GM19043 (cell line): ENCODE data around the gene ABHD5.

Experiments used
- ATAC-seq: cut with Tn5 transposase; IDR thresholded peaks from one replicate; pipeline ENCODE4 v1.9.1; 2021; ENCODE audit warnings: low read depth; ENCODE audit not compliant: unreplicated experiment

ABHD5 gene

DNA sequence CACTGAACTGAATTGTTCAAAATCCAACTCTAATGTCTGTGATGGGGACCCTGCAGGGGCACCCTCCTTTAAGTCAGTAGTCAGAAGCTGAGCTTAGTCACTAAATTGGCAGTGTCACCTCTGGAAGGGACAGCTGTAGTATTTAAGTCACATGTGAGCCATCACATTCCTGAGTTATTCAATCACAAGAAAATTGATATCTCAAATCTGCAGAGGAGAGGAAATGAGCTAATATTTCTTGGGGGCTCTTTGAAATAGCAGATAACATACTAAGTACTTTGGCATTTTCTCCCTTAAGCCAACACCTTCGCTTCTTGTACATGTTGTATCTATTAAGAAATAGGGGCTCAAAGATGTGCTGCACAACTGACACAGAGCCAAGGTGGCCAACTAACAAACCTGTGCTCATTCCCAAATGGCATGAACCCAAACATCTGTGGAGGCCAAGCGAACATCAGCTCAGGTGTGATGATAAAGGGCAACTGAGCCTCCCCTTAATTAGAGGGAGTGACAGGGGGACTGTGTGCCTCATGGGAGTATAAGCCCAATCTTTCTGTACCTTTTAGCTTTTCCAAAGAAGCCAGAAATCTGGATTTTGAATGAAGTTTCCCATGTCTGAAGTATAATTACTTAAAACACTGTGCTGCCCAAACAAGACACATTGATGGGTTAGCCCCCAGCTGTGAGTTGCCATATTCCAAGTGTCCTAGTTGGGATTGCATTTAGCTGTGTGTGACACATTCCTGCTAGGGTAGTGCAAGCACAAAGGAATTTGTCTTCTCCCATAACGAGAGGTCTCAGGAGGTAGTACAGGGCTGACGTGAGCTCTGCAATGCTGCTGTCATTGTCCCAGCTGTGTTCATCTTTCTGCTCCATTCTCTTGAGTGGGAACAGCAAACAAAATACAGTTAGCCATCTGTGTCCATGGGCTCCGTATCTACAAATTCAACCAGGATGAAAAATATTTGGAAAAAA lies 63.3 kb downstream of the ABHD5 start:
- ATAC-seq: no peak

DNA sequence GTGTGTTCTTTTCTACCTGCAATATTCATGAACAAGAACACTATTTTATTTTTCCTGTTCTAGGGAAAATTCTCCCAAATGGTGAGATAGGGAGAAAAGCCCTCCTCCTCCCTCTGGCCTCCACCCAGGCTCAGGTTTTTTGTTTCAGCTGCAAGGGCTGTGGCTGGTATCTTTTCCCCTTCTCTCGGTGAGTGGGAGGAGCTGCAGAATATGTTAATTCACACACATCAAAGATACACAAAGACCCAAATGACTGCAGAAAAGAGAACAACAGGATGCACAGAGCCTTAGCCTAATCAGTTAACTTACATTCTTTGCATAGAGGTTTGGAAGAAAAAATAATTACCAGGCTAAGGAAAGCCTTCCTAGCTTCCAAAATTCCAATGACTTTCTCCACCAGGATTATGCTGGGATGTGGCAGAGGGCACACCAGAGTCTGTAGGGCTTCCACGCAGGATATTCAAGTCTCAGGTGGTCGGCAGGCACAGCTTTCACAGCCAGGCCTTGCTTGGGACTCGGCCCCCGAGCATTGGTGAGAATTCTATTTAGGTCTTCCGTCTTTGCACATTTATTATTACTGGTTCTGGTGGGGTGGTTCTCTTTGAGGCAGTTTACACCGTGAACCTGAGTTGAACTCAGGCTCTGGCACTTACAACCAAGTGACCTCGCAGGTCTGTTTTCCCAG lies 64.9 kb downstream of the ABHD5 start:
- ATAC-seq: no peak

- no peak for ATAC-seq
Measured at GRCh38 chr3:43757666-43758321, 67.1 kb downstream of the ABHD5 start.

DNA sequence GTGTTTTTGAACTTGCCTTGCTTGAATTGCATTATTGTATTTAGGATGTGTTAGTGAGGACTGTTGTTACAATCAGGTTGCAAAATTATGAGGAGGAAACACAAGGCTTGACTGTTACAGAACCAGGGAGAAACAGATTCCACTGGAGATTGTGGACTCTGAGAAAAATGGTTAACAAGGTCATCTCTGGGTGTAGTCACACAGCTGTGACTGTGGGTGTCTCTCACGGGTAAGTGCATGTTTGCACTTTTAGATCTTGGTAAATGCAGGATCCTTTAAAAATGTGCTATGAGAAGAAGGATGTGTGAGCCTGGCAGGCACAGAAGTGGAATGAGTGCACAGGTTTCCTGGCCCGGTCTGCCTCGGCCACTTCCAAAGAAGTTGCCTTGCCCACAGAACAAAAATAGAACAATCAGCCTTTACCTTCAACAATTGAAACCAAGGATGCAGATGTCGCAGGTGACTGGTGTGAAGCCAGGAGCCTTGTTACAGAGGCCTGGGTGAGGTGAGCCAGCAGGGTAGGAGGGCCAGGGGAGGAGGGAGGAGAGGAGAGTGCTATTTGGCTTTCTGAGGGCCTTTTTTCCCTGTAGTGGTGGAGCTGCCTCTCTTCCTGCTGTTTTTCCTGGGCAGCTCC lies 68.0 kb downstream of the ABHD5 start:
- no peak for ATAC-seq

DNA sequence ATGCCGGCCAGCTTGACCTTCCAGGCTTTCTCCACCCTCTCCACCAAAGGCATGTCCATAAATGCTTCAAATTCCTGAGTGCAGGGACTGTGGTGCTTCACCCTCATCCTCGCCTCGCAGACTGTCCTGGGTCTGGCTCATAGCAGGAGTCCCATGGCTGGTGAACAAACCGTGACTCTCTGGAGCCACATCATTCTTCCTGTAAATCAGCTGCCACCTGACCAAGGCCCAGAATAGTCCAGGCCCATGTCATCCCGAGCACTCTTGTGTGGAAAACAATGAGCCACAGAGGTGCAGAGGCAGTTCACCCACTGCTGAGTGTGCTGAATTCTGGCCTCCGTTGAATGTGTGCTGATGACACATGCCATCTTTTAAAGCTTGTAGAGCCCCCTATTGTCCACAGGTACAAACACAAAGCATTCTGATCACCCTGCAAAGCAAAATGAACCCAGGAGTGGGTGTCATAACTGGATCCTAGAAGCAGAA lies 68.6 kb downstream of the ABHD5 start:
- ATAC-seq: no peak

- no peak for ATAC-seq
Measured at GRCh38 chr3:43759938-43760337, 69.2 kb downstream of the ABHD5 start.

GRCh38 chr3:43760938-43761337 lies 70.2 kb downstream of the ABHD5 start:
- ATAC-seq: no peak

DNA sequence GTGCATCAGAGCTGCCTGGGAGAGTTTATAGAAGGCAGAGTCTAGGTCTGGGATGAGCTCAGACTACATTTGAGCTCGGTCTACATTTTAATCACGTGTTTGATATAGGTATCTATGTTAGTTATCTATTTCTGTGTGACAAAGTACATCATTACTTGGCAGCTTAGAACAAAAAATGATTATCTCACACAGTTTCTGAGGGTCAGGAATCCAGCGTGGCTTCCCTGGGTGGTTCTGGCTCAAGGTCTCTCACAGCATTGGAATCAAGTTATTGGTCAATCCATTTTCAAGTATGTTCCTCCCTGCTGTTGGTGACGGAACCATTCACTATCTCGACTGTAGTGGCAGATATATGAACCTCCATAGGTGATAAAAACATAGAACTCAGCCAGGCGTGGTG lies 71.7 kb downstream of the ABHD5 start:
- ATAC-seq: no peak

GRCh38 chr3:43764056-43764455 lies 73.3 kb downstream of the ABHD5 start:
- no peak for ATAC-seq

DNA sequence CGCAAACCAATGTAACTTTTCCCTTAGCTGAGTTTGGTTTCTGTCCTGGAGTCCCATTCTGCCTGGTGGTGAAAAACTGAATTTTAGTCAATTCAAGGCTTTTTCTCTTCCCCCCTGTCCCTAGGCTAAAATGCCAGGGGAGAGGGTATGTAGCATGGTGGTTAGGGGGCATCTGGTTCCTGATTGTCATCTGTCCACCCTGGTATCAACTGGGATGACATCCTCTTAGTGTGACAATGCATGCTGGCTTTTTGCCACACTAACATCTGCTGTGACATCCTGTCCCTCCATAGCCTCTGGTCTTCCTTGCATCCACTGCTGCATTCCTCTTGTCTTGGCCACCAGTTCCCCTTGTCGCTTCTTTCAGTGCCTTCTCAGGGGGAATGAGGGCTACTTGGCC lies 73.7 kb downstream of the ABHD5 start:
- no peak for ATAC-seq

- ATAC-seq: no peak
Measured at GRCh38 chr3:43765521-43765971, 74.8 kb downstream of the ABHD5 start.

DNA sequence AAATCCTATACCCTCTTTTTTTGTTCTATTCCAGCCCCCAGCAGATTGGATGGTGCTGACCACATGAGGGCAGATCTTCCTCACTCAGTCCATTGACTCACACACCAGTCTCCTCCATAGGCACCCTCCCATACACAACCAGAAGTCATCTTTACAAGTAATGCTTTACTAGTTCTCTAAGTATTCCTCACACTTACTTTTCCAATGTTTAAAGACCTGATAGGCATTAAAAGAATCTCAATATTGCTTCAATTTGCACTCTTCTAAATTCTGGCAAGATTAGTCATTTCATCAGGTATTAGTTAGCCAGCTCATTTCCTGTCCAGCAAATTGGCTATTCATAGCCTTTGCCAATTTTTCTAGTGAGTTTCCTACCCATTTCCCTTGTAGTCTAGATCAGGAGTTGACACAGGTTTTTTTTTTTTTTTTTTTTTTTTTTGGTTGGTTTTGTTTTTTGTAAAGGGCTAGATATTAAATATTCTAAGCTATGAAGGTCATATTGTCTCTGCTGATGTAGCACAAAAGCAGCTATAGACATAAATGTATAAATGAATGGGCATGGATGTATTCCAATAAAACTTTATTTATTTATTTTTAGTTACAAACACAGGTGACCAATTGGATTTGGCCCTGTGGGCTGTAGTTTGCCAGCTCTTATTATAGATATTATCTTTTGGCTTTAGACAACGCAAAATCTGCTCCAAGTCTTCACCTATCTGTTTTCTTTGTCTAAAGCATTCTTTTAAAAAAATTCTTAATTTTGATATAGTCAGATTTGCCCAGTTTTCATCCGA lies 76.1 kb downstream of the ABHD5 start:
- ATAC-seq: no peak

DNA sequence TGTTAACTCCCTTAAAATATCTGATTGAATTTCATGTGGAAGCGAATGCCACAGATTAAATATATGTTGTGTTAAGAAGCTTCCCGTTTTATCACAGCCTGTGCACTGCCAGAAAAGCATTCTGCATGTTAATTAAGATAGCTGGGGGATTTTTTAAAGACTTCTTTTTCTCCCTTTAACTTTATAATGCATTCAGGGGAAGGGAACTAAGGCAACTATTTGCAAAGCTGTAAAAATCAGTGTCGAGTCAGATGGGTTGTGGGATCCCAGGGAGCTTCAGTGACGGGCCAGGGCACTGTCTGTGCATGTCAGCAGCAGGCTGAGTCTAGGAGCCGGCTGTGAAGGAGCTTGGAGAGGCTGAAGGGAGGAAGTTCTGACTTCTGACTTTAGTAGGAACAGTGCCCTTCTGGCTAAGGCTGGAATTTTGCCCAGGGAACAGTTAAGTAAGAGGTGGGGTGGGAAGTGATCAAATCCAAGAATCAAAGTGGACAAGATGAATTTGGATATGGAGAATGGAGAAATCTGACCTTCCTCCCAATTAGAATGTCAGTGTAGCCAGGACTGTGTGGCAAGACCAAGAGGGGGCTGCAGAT lies 77.7 kb downstream of the ABHD5 start:
- no peak for ATAC-seq

- ATAC-seq: no peak
Measured at GRCh38 chr3:43769097-43769884, 78.6 kb downstream of the ABHD5 start.

- no peak for ATAC-seq
Measured at GRCh38 chr3:43769885-43770425, 79.2 kb downstream of the ABHD5 start.

DNA sequence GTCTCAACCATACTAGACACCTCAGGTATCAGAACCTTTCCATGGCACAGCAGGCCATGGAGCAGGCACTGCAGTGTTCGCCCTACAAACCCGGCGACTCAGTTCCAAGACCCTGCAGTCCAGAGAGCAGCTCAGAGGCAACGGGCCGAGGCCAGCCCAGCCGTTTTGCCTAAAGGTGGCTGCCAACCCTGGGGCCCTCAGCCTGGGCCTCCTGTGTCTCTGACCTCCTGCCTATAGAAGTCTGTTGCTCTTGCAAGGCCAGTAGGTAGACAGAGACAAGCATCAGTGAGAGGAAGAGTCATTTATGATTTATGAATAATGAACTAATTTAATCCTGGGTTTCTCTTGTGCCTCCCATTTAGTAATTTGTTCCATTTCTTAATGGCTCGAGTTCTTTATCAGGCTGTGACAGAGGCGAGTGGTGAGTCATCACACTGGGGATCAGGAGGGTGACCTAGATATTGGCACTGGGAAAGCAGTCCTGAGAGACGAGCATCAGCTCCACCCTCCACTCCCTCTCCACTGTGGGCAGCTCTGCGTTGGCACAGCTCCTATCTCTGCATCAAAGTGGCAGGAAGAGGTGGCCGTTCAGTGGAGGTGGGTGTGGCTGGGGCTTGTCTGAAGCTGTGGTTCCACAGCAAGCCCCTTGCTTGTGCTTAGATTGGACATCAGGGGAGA lies 79.8 kb downstream of the ABHD5 start:
- no peak for ATAC-seq

DNA sequence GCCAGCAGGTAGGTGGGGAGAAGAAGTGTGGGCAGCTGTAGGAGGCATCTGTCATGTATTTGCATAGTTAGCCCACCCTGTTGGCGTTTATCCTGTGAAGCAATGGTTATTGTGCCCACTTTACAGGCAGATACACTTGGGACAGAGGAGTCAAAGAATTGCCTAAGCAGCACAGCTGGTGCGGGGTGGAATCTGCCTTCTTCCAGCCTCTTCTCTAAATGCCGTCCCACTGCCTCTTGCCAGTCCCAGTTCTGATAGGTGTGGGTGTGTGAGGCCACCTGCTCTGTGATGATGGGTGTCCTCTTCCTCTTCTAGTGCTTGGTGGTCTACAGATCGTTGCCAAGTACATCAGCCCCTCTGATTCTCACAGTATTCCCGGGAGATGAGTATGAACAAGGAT lies 80.9 kb downstream of the ABHD5 start:
- no peak for ATAC-seq
